Small intestine (tissue), 7 donors: ENCODE results near the gene ZG16. TPM values are rescaled to one million over a fixed set of nuclear protein-coding genes. Genes with fewer than 3 reads are reported as not detected.
A peak's percentile ranks its signal among the peaks of the same experiment; 100 is the strongest.

Experiments
- DNase-seq, 2 donors: peaks; one replicate each; pipeline versions ENCODE4 v3.0.0 to v3.0.0-alpha.2; 2013
- FAIRE-seq: peaks from 2 replicates; lab custom pipeline; 2012; peaks lifted over from hg19 to GRCh38; lab: Jason Lieb, UNC
- H3K27ac ChIP-seq, 3 donors: one replicate each; pipeline ENCODE4 v1.5.1; 2013; ENCODE audit warnings: low read length in 2 of 3, mild to moderate bottlenecking in 2 of 3, control low read depth in 1 of 3, inconsistent platforms in 1 of 3, low read depth in 1 of 3, moderate library complexity in 1 of 3
- H3K27me3 ChIP-seq, 3 donors: one replicate each; pipeline ENCODE4 v1.6.1; 2013; ENCODE audit warnings: low read length in 3 of 3, inconsistent platforms in 1 of 3; ENCODE audit not compliant: control insufficient read depth in 3 of 3, insufficient read depth in 3 of 3
- H3K36me3 ChIP-seq, 3 donors: one replicate each; pipeline ENCODE4 v1.6.1; 2013; ENCODE audit warnings: low read length in 3 of 3, inconsistent platforms in 1 of 3, low read depth in 1 of 3, mild to moderate bottlenecking in 1 of 3, moderate library complexity in 1 of 3; ENCODE audit not compliant: control insufficient read depth in 3 of 3, insufficient read depth in 2 of 3
- H3K4me1 ChIP-seq, 3 donors: one replicate each; pipeline ENCODE4 v1.6.1; 2013; ENCODE audit warnings: low read length in 2 of 3, inconsistent platforms in 1 of 3, low read depth in 1 of 3, mild to moderate bottlenecking in 1 of 3, moderate library complexity in 1 of 3; ENCODE audit not compliant: control insufficient read depth in 3 of 3, insufficient read depth in 2 of 3
- H3K4me3 ChIP-seq, 3 donors: one replicate each; pipeline ENCODE4 v1.5.1; 2013; ENCODE audit warnings: low read length in 3 of 3, control low read depth in 1 of 3, inconsistent platforms in 1 of 3, low read depth in 1 of 3, mild to moderate bottlenecking in 1 of 3, moderate library complexity in 1 of 3
- H3K9me3 ChIP-seq, 2 donors: one replicate each; pipeline ENCODE4 v1.6.1; 2013; ENCODE audit warnings: low read depth in 1 of 2, low read length in 1 of 2; ENCODE audit not compliant: control insufficient read depth in 2 of 2, insufficient read depth in 1 of 2
- WGBS, 3 donors: extraction: QIAGEN DNeasy Blood & Tissue Kit; methylation state at CpG; one replicate each; pipeline ENCODE4 v1.1.7; 2013; 5-methylcytosine and 5-hydroxymethylcytosine counted together
- polyA plus RNA-seq, 4 donors: library from polyadenylated mRNA; stranded (reverse) in 3 of 4; unstranded in 1 of 4; fragments of 200-250 nt in 3 of 4; fragments of 120-200 nt in 1 of 4; gene quantifications; one replicate each; pipeline versions ENCODE4 v1.2.1 to v1.2.3, GENCODE V29; 2013
- donor health status: healthy with polysubstance abuse.
- donor health status: control.
- donor health status: control.
- donor health status: Bipolar disorder and iron deficiency.
- donor health status: healthy.

The ZG16 gene
- polyA plus RNA-seq, 4 donors = 4.8 to 186 (median 47.4) TPM

GRCh38 chr16:29816694-29817441 is 38.8 kb downstream of the ZG16 start:
- Histone ChIP-seq H3K27ac (peak overlapping the region; percentile 80 to 97 (median 96)), H3K27me3 (peaks cover 0 to 21% (median 0%) of the 10 kb centered on the region in 3 donors), H3K9me3 (no peaks in the 10 kb centered on the region), H3K4me3 (peak overlapping the region; percentile 58 to 93 (median 62)), H3K4me1 (peaks cover under 1 to 51% (median 7%) of the 10 kb centered on the region in 3 donors), H3K36me3 (peaks cover 0 to 33% (median 2%) of the 10 kb centered on the region in 3 donors)
- FAIRE-seq (no peak), DNase-seq (peak; percentile 78 to 86)
- WGBS, 3 donors = 0 to 1% (median 1%) methylated on average over 36 to 37 of the region's 37 CpGs

GRCh38 chr16:29818082-29818481 is 40.0 kb downstream of the ZG16 start:
- H3K27ac ChIP-seq = peak overlapping the region in 1 of 3 donors; percentile 14
- no peaks in the 10 kb centered on the region for H3K9me3 ChIP-seq
- 45 to 68% (median 65%) methylated on average over 4 of the region's 4 CpGs for WGBS, 3 donors
- peaks cover 0 to 41% (median 2%) of the 10 kb centered on the region in 3 donors for H3K36me3 ChIP-seq
- FAIRE-seq = no peak
- H3K4me3 ChIP-seq = no peak overlapping the region
- DNase-seq = no peak
- peaks cover 0 to 10% (median 0%) of the 10 kb centered on the region in 3 donors for H3K27me3 ChIP-seq
- H3K4me1 ChIP-seq = peaks cover 0 to 56% (median 5%) of the 10 kb centered on the region in 3 donors

- Histone ChIP-seq H3K27ac (peak overlapping the region; percentile 72 to 97 (median 91)), H3K4me3 (peak overlapping the region in 1 of 3 donors; percentile 77), H3K9me3 (no peaks in the 10 kb centered on the region), H3K27me3 (no peaks in the 10 kb centered on the region), H3K36me3 (peaks cover 0 to 48% (median 2%) of the 10 kb centered on the region in 3 donors), H3K4me1 (peaks cover 0 to 68% (median 8%) of the 10 kb centered on the region in 3 donors)
- DNase-seq (peak in 1 of 2 donors; percentile 79), FAIRE-seq (no peak)
- WGBS, 3 donors = 21 to 63% (median 47%) methylated on average over 15 of the region's 15 CpGs
Observed at GRCh38 chr16:29819506-29819905, 41.5 kb downstream of the ZG16 start.

- 0 to 2% (median 0%) methylated on average over 4 of the region's 4 CpGs for WGBS, 3 donors
- H3K9me3 ChIP-seq = no peaks in the 10 kb centered on the region
- H3K27me3 ChIP-seq = no peaks in the 10 kb centered on the region
- FAIRE-seq (no peak), DNase-seq (peak; percentile 84 to 91)
- H3K4me1 ChIP-seq = peaks cover under 1 to 69% (median 15%) of the 10 kb centered on the region in 3 donors
- H3K4me3 ChIP-seq = peak within 1 kb of the TSS; percentile 46 to 87 (median 77)
- peaks cover 0 to 49% (median 2%) of the 10 kb centered on the region in 3 donors for H3K36me3 ChIP-seq
- peak within 1 kb of the TSS; percentile 84 to 97 (median 91) for H3K27ac ChIP-seq
Observed at GRCh38 chr16:29820271-29820701, 42.2 kb downstream of the ZG16 start, which contains the start of gene MVP. Gene MVP (plus strand): TSS chr16:29820462. CDS start chr16:29830550, 10,088 bp downstream.

GRCh38 chr16:29820730-29821642 is 42.9 kb downstream of the ZG16 start:
- Histone ChIP-seq H3K27ac (peak overlapping the region; percentile 84 to 97 (median 91)), H3K4me1 (peaks cover 7 to 75% (median 19%) of the 10 kb centered on the region in 3 donors), H3K27me3 (no peaks in the 10 kb centered on the region), H3K9me3 (no peaks in the 10 kb centered on the region), H3K4me3 (peak overlapping the region; percentile 46 to 87 (median 77)), H3K36me3 (peaks cover 0 to 56% (median 2%) of the 10 kb centered on the region in 3 donors)
- DNase-seq = peak; percentile 73 to 96
- WGBS, 3 donors = 1 to 14% (median 3%) methylated on average over 11 of the region's 11 CpGs
- no peak for FAIRE-seq

GRCh38 chr16:29821643-29822115 is 43.6 kb downstream of the ZG16 start:
- Histone ChIP-seq H3K4me3 (peak overlapping the region; percentile 27 to 77 (median 46)), H3K27ac (peak overlapping the region; percentile 84 to 97 (median 91)), H3K4me1 (peaks cover 9 to 79% (median 22%) of the 10 kb centered on the region in 3 donors), H3K36me3 (peaks cover 0 to 58% (median 2%) of the 10 kb centered on the region in 3 donors), H3K27me3 (no peaks in the 10 kb centered on the region), H3K9me3 (no peaks in the 10 kb centered on the region)
- FAIRE-seq (no peak), DNase-seq (peak in 1 of 2 donors; percentile 78)
- WGBS, 3 donors = 2 to 29% (median 9%) methylated on average over 7 of the region's 7 CpGs

GRCh38 chr16:29824589-29825144 is 46.6 kb downstream of the ZG16 start:
- H3K4me1 ChIP-seq = peaks cover 15 to 81% (median 25%) of the 10 kb centered on the region in 3 donors
- peak in 1 of 2 donors; percentile 68 for DNase-seq
- H3K36me3 ChIP-seq = peaks cover 0 to 42% (median 0%) of the 10 kb centered on the region in 3 donors
- H3K9me3 ChIP-seq = no peaks in the 10 kb centered on the region
- no peak for FAIRE-seq
- 17 to 28% (median 23%) methylated on average over 7 of the region's 7 CpGs for WGBS, 3 donors
- H3K4me3 ChIP-seq = no peak overlapping the region
- H3K27me3 ChIP-seq = no peaks in the 10 kb centered on the region
- H3K27ac ChIP-seq = peak overlapping the region; percentile 88 to 90 (median 89)
